ENCODE data around the gene SH2D3A. TPM values are rescaled to one million over a fixed set of nuclear protein-coding genes. Genes with fewer than 3 reads are reported as not detected.

SH2D3A gene
- total and polyA plus RNA-seq, 2 donors (not counting 3 experiments of a cell fraction or from before 2014, with no cell fraction given): 0.04 to 0.53 TPM

- no peaks in the 10 kb centered on the region for H3K79me2 ChIP-seq (ENCODE audit: control insufficient read depth, insufficient read depth, low read length)
- POLR2A ChIA-PET: no interaction called here
- H3K27ac ChIP-seq (ENCODE audit: insufficient read depth, low read depth, low read length): no peak overlapping the region
- DNase-seq (ENCODE audit: low read depth, low spot score) (no peak), FAIRE-seq (no peak)
- no peak overlapping the region for H3K4me3 ChIP-seq (replicated peaks in 1 of 3; ENCODE audit: insufficient read depth in 1 of 3, low read depth in 1 of 3, low read length in 3 of 3)
- intact Hi-C loops (cut with micrococcal nuclease): no loop called here
- TF ChIP-seq MAX (IDR thresholded peaks at IDR 0.05; ENCODE audit: insufficient read depth, insufficient read length) (no peak), POLR2AphosphoS5 (IDR thresholded peaks at IDR 0.05; ENCODE audit: insufficient read depth, low read depth, low read length) (no peak), GATA2 (IDR thresholded peaks at IDR 0.05; ENCODE audit: insufficient read depth, insufficient read length, low read depth, low read length) (no peak), EZH2 (IDR thresholded peaks at IDR 0.05; ENCODE audit: borderline replicate concordance, low read depth, low read length, severe bottlenecking) (no peak), POLR2A (IDR thresholded peaks at IDR 0.05; ENCODE audit: low read depth, low read length) (no peak), MYC (IDR thresholded peaks at IDR 0.05; ENCODE audit: low read depth, low read length) (no peak), CTCF (IDR thresholded peaks at IDR 0.05; ENCODE audit: extremely low read depth in 1 of 2, insufficient read depth in 1 of 2, low read depth in 1 of 2, low read length in 2 of 2) (no peak), JUN (IDR thresholded peaks at IDR 0.05; ENCODE audit: borderline replicate concordance, insufficient read depth, insufficient read length, low read depth) (no peak), FOS (IDR thresholded peaks at IDR 0.05; ENCODE audit: borderline replicate concordance, insufficient read depth, low read length) (no peak)
- BruUV-seq (replicated peaks): no TSS peak
- H3K9me3 ChIP-seq (replicated peaks; ENCODE audit: control insufficient read depth, insufficient read depth, low read length): no peaks in the 10 kb centered on the region
- H4K20me1 ChIP-seq (replicated peaks; ENCODE audit: control insufficient read depth, extremely low read depth, insufficient read depth, low read length): no peaks in the 10 kb centered on the region
- no peak overlapping the region for H3K9ac ChIP-seq (replicated peaks; ENCODE audit: extremely low read depth, insufficient read depth, low read length)
- CTCF ChIA-PET: no interaction called here
- no peak overlapping the region for H3K4me2 ChIP-seq (ENCODE audit: insufficient read depth, low read length)
- dilution Hi-C loops (cut with MboI; ENCODE audit: extremely low pct_ligation_motif_present, low sequenced_read_pairs): no loop called here
- peaks cover 2 to 3% of the 10 kb centered on the region in 2 experiments for H3K27me3 ChIP-seq (ENCODE audit: control insufficient read depth in 2 of 2, insufficient read depth in 2 of 2, low read length in 2 of 2)
- no peak overlapping the region for H2AFZ ChIP-seq (ENCODE audit: low read depth, low read length)
- H3K4me1 ChIP-seq (ENCODE audit: control insufficient read depth, extremely low read depth, insufficient read depth, low read length): no peaks in the 10 kb centered on the region
- no peaks in the 10 kb centered on the region for H3K36me3 ChIP-seq (ENCODE audit: control insufficient read depth in 2 of 2, extremely low read depth in 1 of 2, insufficient read depth in 2 of 2, low read length in 2 of 2)
- no peaks in the 10 kb centered on the region for H3K9me1 ChIP-seq (replicated peaks; ENCODE audit: control insufficient read depth, extremely low read depth, insufficient read depth, low read length)
Measured at GRCh38 chr19:6705931-6706632, 61.2 kb downstream of the SH2D3A start.

Small RNA genes within 50 kb of the gene (microRNA-seq; reads per million reads assigned to microRNA genes)
- gene MIR6791 (ENCODE audit: borderline number of aligned reads, borderline replicate concordance): not detected

Other genes starting within 250 kb of the SH2D3A start
- gene TNFSF9, start 236.4 kb downstream of the SH2D3A start, total RNA-seq: 0.53 and 0.72 TPM in 2 replicates
- gene TNFSF9, start 236.4 kb downstream of the SH2D3A start, polyA plus RNA-seq: 0.52 and 0.88 TPM in 2 replicates
- not detected in 2 replicates for gene CD70, start 176.3 kb downstream of the SH2D3A start, total RNA-seq
- 0.10 TPM in 1 of 2 replicates, not detected in the other for gene CD70, start 176.3 kb downstream of the SH2D3A start, polyA plus RNA-seq
- not detected in 2 replicates for gene TNFSF14, start 97.3 kb downstream of the SH2D3A start, total RNA-seq
- not detected in 2 replicates for gene TNFSF14, start 97.3 kb downstream of the SH2D3A start, polyA plus RNA-seq
- not detected in 2 replicates for gene C3, start 46.8 kb downstream of the SH2D3A start, total RNA-seq
- gene C3, start 46.8 kb downstream of the SH2D3A start, polyA plus RNA-seq: 0.08 and 0.23 TPM in 2 replicates
- 52.6 and 68.5 TPM in 2 replicates for gene GPR108, start 29.9 kb downstream of the SH2D3A start, total RNA-seq
- gene GPR108, start 29.9 kb downstream of the SH2D3A start, polyA plus RNA-seq: 76.0 and 80.2 TPM in 2 replicates
- gene TRIP10, start 27.8 kb downstream of the SH2D3A start, total RNA-seq: 65.7 and 69.3 TPM in 2 replicates
- 26.3 and 28.4 TPM in 2 replicates for gene TRIP10, start 27.8 kb downstream of the SH2D3A start, polyA plus RNA-seq
- gene VAV1, start 5.3 kb upstream of the SH2D3A start, total RNA-seq: not detected in 2 replicates
- not detected in 2 replicates for gene VAV1, start 5.3 kb upstream of the SH2D3A start, polyA plus RNA-seq
- not detected in 2 replicates for gene ADGRE1, start 120.1 kb upstream of the SH2D3A start, total RNA-seq
- gene ADGRE1, start 120.1 kb upstream of the SH2D3A start, polyA plus RNA-seq: not detected in 2 replicates